Activated naive CD4-positive, alpha-beta T cell treated with anti-CD3 and anti-CD28 coated beads, Interleukin-2, amount 50 U/mL, for 24 hours (primary cell): ENCODE results near the gene LUZP2.
"Not testable (repeated sequence)": the region's sequence is repeated elsewhere in the genome, so short reads cannot be mapped to it uniquely, and the experiment has no call there.

Source experiments
- H3K27ac Mint-ChIP-seq: one replicate; pipeline ENCODE4 v1.8.0; 2021; ENCODE audit warnings: mild to moderate bottlenecking, mixed read lengths
- H3K27me3 Mint-ChIP-seq: one replicate; pipeline ENCODE4 v1.8.0; 2021; ENCODE audit warnings: mixed read lengths
- H3K36me3 Mint-ChIP-seq: one replicate; pipeline ENCODE4 v1.8.0; 2021; ENCODE audit warnings: mixed read lengths
- H3K4me1 Mint-ChIP-seq: one replicate; pipeline ENCODE4 v1.8.0; 2021; ENCODE audit warnings: mixed read lengths
- H3K4me3 Mint-ChIP-seq: one replicate; pipeline ENCODE4 v1.8.0; 2021; ENCODE audit warnings: mild to moderate bottlenecking, mixed read lengths
- H3K9me3 Mint-ChIP-seq: one replicate; pipeline ENCODE4 v1.8.0; 2021; ENCODE audit warnings: mixed read lengths

The LUZP2 gene

GRCh38 chr11:24855951-24856350, 359.1 kb downstream of the LUZP2 start:
- Mint-ChIP-seq H3K9me3 (peaks cover 8% of the 10 kb centered on the region), H3K27me3 (no peaks in the 10 kb centered on the region), H3K27ac (no peak overlapping the region), H3K4me3 (no peak overlapping the region), H3K36me3 (no peaks in the 10 kb centered on the region), H3K4me1 (no peaks in the 10 kb centered on the region)

GRCh38 chr11:24859801-24860300, 363.0 kb downstream of the LUZP2 start:
- H3K27me3 Mint-ChIP-seq, result no peaks in the 10 kb centered on the region
- H3K9me3 Mint-ChIP-seq, result peaks cover 10% of the 10 kb centered on the region
- H3K4me3 Mint-ChIP-seq, result no peak overlapping the region
- H3K4me1 Mint-ChIP-seq, result no peaks in the 10 kb centered on the region
- H3K36me3 Mint-ChIP-seq, result no peaks in the 10 kb centered on the region
- H3K27ac Mint-ChIP-seq, result no peak overlapping the region

GRCh38 chr11:24861440-24861839, 364.6 kb downstream of the LUZP2 start:
- Mint-ChIP-seq H3K4me3 (no peak overlapping the region), H3K27ac (no peak overlapping the region), H3K27me3 (no peaks in the 10 kb centered on the region), H3K9me3 (peaks cover 3% of the 10 kb centered on the region), H3K36me3 (no peaks in the 10 kb centered on the region), H3K4me1 (no peaks in the 10 kb centered on the region)

- Mint-ChIP-seq H3K36me3 (no peaks in the 10 kb centered on the region), H3K4me1 (no peaks in the 10 kb centered on the region), H3K27me3 (no peaks in the 10 kb centered on the region), H3K4me3 (no peak overlapping the region), H3K27ac (no peak overlapping the region), H3K9me3 (peaks cover 18% of the 10 kb centered on the region)
Measured at GRCh38 chr11:24866743-24867142, 369.9 kb downstream of the LUZP2 start.

GRCh38 chr11:24870048-24870447, 373.2 kb downstream of the LUZP2 start:
- Mint-ChIP-seq H3K4me3 (no peak overlapping the region), H3K9me3 (peaks cover 15% of the 10 kb centered on the region), H3K27me3 (no peaks in the 10 kb centered on the region), H3K4me1 (no peaks in the 10 kb centered on the region), H3K36me3 (no peaks in the 10 kb centered on the region), H3K27ac (no peak overlapping the region)

GRCh38 chr11:24872186-24872585, 375.3 kb downstream of the LUZP2 start:
- Mint-ChIP-seq H3K36me3 (no peaks in the 10 kb centered on the region), H3K4me3 (no peak overlapping the region), H3K27ac (no peak overlapping the region), H3K27me3 (no peaks in the 10 kb centered on the region), H3K9me3 (peaks cover 15% of the 10 kb centered on the region), H3K4me1 (no peaks in the 10 kb centered on the region)

- Mint-ChIP-seq H3K4me1 (no peaks in the 10 kb centered on the region), H3K9me3 (peaks cover 15% of the 10 kb centered on the region), H3K27ac (no peak overlapping the region), H3K27me3 (no peaks in the 10 kb centered on the region), H3K36me3 (no peaks in the 10 kb centered on the region), H3K4me3 (no peak overlapping the region)
Measured at GRCh38 chr11:24872651-24873311, 375.9 kb downstream of the LUZP2 start.

- no peak overlapping the region for H3K4me3 Mint-ChIP-seq
- H3K27ac Mint-ChIP-seq, result no peak overlapping the region
- H3K4me1 Mint-ChIP-seq, result no peaks in the 10 kb centered on the region
- no peaks in the 10 kb centered on the region for H3K36me3 Mint-ChIP-seq
- H3K27me3 Mint-ChIP-seq, result no peaks in the 10 kb centered on the region
- peaks cover 16% of the 10 kb centered on the region for H3K9me3 Mint-ChIP-seq
Measured at GRCh38 chr11:24880962-24881361, 384.1 kb downstream of the LUZP2 start.

GRCh38 chr11:24885580-24886173, 388.8 kb downstream of the LUZP2 start:
- H3K27ac Mint-ChIP-seq, result no peak overlapping the region
- peaks cover 6% of the 10 kb centered on the region for H3K9me3 Mint-ChIP-seq
- H3K27me3 Mint-ChIP-seq, result no peaks in the 10 kb centered on the region
- H3K36me3 Mint-ChIP-seq, result no peaks in the 10 kb centered on the region
- no peak overlapping the region for H3K4me3 Mint-ChIP-seq
- H3K4me1 Mint-ChIP-seq, result no peaks in the 10 kb centered on the region

GRCh38 chr11:24886880-24887619, 390.2 kb downstream of the LUZP2 start:
- Mint-ChIP-seq H3K36me3 (no peaks in the 10 kb centered on the region), H3K27me3 (no peaks in the 10 kb centered on the region), H3K9me3 (peaks cover 6% of the 10 kb centered on the region), H3K4me3 (no peak overlapping the region), H3K4me1 (no peaks in the 10 kb centered on the region), H3K27ac (no peak overlapping the region)

- no peaks in the 10 kb centered on the region for H3K4me1 Mint-ChIP-seq
- no peak overlapping the region for H3K27ac Mint-ChIP-seq
- no peak overlapping the region for H3K4me3 Mint-ChIP-seq
- H3K36me3 Mint-ChIP-seq, result no peaks in the 10 kb centered on the region
- peaks cover 5% of the 10 kb centered on the region for H3K9me3 Mint-ChIP-seq
- H3K27me3 Mint-ChIP-seq, result no peaks in the 10 kb centered on the region
Measured at GRCh38 chr11:24890426-24890825, 393.6 kb downstream of the LUZP2 start.

- H3K36me3 Mint-ChIP-seq, H3K9me3 Mint-ChIP-seq, H3K27ac Mint-ChIP-seq, H3K4me1 Mint-ChIP-seq, H3K27me3 Mint-ChIP-seq, H3K4me3 Mint-ChIP-seq: not testable (repeated sequence)
Measured at GRCh38 chr11:24891845-24892492, 395.1 kb downstream of the LUZP2 start.

GRCh38 chr11:24896118-24896835, 399.4 kb downstream of the LUZP2 start:
- H3K27me3 Mint-ChIP-seq, result no peaks in the 10 kb centered on the region
- no peaks in the 10 kb centered on the region for H3K4me1 Mint-ChIP-seq
- no peak overlapping the region for H3K4me3 Mint-ChIP-seq
- no peaks in the 10 kb centered on the region for H3K36me3 Mint-ChIP-seq
- peaks cover 5% of the 10 kb centered on the region for H3K9me3 Mint-ChIP-seq
- no peak overlapping the region for H3K27ac Mint-ChIP-seq

- H3K4me3 Mint-ChIP-seq, result no peak overlapping the region
- H3K9me3 Mint-ChIP-seq, result no peaks in the 10 kb centered on the region
- H3K4me1 Mint-ChIP-seq, result no peaks in the 10 kb centered on the region
- H3K27ac Mint-ChIP-seq, result no peak overlapping the region
- H3K27me3 Mint-ChIP-seq, result no peaks in the 10 kb centered on the region
- no peaks in the 10 kb centered on the region for H3K36me3 Mint-ChIP-seq
Measured at GRCh38 chr11:24900514-24900913, 403.7 kb downstream of the LUZP2 start.

- H3K4me3 Mint-ChIP-seq, result no peak overlapping the region
- no peaks in the 10 kb centered on the region for H3K4me1 Mint-ChIP-seq
- H3K27me3 Mint-ChIP-seq, result no peaks in the 10 kb centered on the region
- no peaks in the 10 kb centered on the region for H3K36me3 Mint-ChIP-seq
- no peaks in the 10 kb centered on the region for H3K9me3 Mint-ChIP-seq
- no peak overlapping the region for H3K27ac Mint-ChIP-seq
Measured at GRCh38 chr11:24900960-24901549, 404.2 kb downstream of the LUZP2 start.
